Trophoblast cell (in vitro differentiated cells and primary cell): Measurements from ENCODE around the gene IZUMO4.

Experiments
- DNase-seq, 2 donors: peaks; one replicate each; pipeline ENCODE4 v3.0.0-alpha.2; 2016
- H2AFZ ChIP-seq: 2 replicates; pipeline ENCODE4 v1.6.1; 2013; ENCODE audit warnings: low read length, moderate library complexity, mild to moderate bottlenecking; ENCODE audit not compliant: insufficient read depth, poor library complexity
- H2AK5ac ChIP-seq: 2 replicates; pipeline ENCODE4 v1.6.1; 2013; ENCODE audit warnings: mild to moderate bottlenecking, low read length
- H2BK120ac ChIP-seq: 2 replicates; pipeline ENCODE4 v1.6.1; 2013; ENCODE audit warnings: low read length, mild to moderate bottlenecking, moderate library complexity; ENCODE audit not compliant: insufficient read depth, poor library complexity
- H2BK12ac ChIP-seq: 2 replicates; pipeline ENCODE4 v1.6.1; 2013; ENCODE audit warnings: mild to moderate bottlenecking, low read length, moderate library complexity
- H2BK5ac ChIP-seq: 2 replicates; pipeline ENCODE4 v1.6.1; 2013; ENCODE audit warnings: low read length, low read depth, moderate library complexity, mild to moderate bottlenecking; ENCODE audit not compliant: poor library complexity
- H3K14ac ChIP-seq: 2 replicates; pipeline ENCODE4 v1.6.1; 2013; ENCODE audit warnings: mild to moderate bottlenecking, low read length
- H3K18ac ChIP-seq: 2 replicates; pipeline ENCODE4 v1.6.1; 2013; ENCODE audit warnings: mild to moderate bottlenecking, low read length
- H3K23ac ChIP-seq: 2 replicates; pipeline ENCODE4 v1.6.1; 2013; ENCODE audit warnings: low read length
- H3K27ac ChIP-seq: 2 replicates; pipeline ENCODE4 v1.5.1; 2013; ENCODE audit warnings: low read depth, mild to moderate bottlenecking, inconsistent platforms, low read length, moderate library complexity
- H3K27me3 ChIP-seq: 2 replicates; pipeline ENCODE4 v1.6.1; 2013; ENCODE audit warnings: inconsistent platforms, mild to moderate bottlenecking, low read length, moderate library complexity; ENCODE audit not compliant: insufficient read depth
- H3K36me3 ChIP-seq, 2 experiments: 1 replicate in 1 of 2; 2 replicates in 1 of 2; pipeline ENCODE4 v1.6.1; 2013; ENCODE audit warnings: low read length in 2 of 2, mild to moderate bottlenecking in 2 of 2, moderate library complexity in 1 of 2; ENCODE audit not compliant: insufficient read depth in 2 of 2, control insufficient read depth in 1 of 2
- H3K4ac ChIP-seq: 2 replicates; pipeline ENCODE4 v1.6.1; 2013; ENCODE audit warnings: low read depth, mild to moderate bottlenecking, low read length, moderate library complexity
- H3K4me1 ChIP-seq, 2 experiments: 1 replicate in 1 of 2; 2 replicates in 1 of 2; pipeline ENCODE4 v1.6.1; 2013; ENCODE audit warnings: low read length in 2 of 2, mild to moderate bottlenecking in 2 of 2, moderate library complexity in 1 of 2; ENCODE audit not compliant: insufficient read depth in 2 of 2, control insufficient read depth in 1 of 2
- H3K4me2 ChIP-seq: 2 replicates; pipeline ENCODE4 v1.6.1; 2013; ENCODE audit warnings: inconsistent platforms, mild to moderate bottlenecking, low read length, moderate library complexity
- H3K4me3 ChIP-seq: 2 replicates; pipeline ENCODE4 v1.5.1; 2013; ENCODE audit warnings: mild to moderate bottlenecking, low read depth, low read length, inconsistent platforms
- H3K79me1 ChIP-seq: one replicate; pipeline ENCODE4 v1.6.1; 2013; ENCODE audit warnings: low read length
- H3K79me2 ChIP-seq: 2 replicates; pipeline ENCODE4 v1.6.1; 2013; ENCODE audit warnings: low read length, mild to moderate bottlenecking; ENCODE audit not compliant: control insufficient read depth, insufficient read depth, poor library complexity
- H3K9ac ChIP-seq: 2 replicates; pipeline ENCODE4 v1.6.1; 2013; ENCODE audit warnings: mild to moderate bottlenecking, low read length
- H3K9me3 ChIP-seq: 2 replicates; pipeline ENCODE4 v1.6.1; 2013; ENCODE audit warnings: low read depth, mild to moderate bottlenecking, control low read depth, inconsistent platforms, low read length; ENCODE audit not compliant: insufficient read depth
- H4K12ac ChIP-seq: 2 replicates; pipeline ENCODE4 v1.6.1; 2013; ENCODE audit warnings: low read depth, mild to moderate bottlenecking, low read length, moderate library complexity
- H4K8ac ChIP-seq: 2 replicates; pipeline ENCODE4 v1.6.1; 2013; ENCODE audit warnings: low read depth, mild to moderate bottlenecking, low read length, moderate library complexity
- H4K91ac ChIP-seq: one replicate; pipeline ENCODE4 v1.6.1; 2013; ENCODE audit warnings: low read depth, mild to moderate bottlenecking, low read length, moderate library complexity
- WGBS: extraction: QIAGEN DNeasy Blood & Tissue Kit; methylation state at CpG from one replicate; pipeline ENCODE4 v1.1.7; 2013; ENCODE audit warnings: missing lambda C conversion rate; ENCODE audit not compliant: insufficient read length, insufficient coverage; ENCODE audit errors: extremely low coverage; 5-methylcytosine and 5-hydroxymethylcytosine counted together

Gene IZUMO4

GRCh38 chr19:2118438-2118837 lies 21.7 kb downstream of the IZUMO4 start:
- Histone ChIP-seq H3K27me3 (no peaks in the 10 kb centered on the region), H2BK5ac (no peak overlapping the region), H3K4me2 (no peak overlapping the region), H4K12ac (no peak overlapping the region), H3K9ac (no peak overlapping the region), H3K79me1 (no peaks in the 10 kb centered on the region), H3K14ac (no peak overlapping the region), H3K4ac (no peak overlapping the region), H2AFZ (no peak overlapping the region), H2BK12ac (no peak overlapping the region), H3K27ac (no peak overlapping the region), H3K4me3 (no peak overlapping the region), H2BK120ac (no peak overlapping the region), H2AK5ac (no peak overlapping the region), H3K9me3 (peaks cover 2% of the 10 kb centered on the region), H3K23ac (no peak overlapping the region), H4K91ac (no peak overlapping the region), H4K8ac (no peak overlapping the region), H3K36me3 (peaks cover 95 to 97% of the 10 kb centered on the region in 2 experiments), H3K18ac (no peak overlapping the region), H3K4me1 (no peaks in the 10 kb centered on the region), H3K79me2 (no peaks in the 10 kb centered on the region)
- no CpG with 5 or more reads among the region's 18 CpGs for WGBS
- no peak for DNase-seq

GRCh38 chr19:2119921-2120785 lies 23.4 kb downstream of the IZUMO4 start:
- peaks cover 92 to 94% of the 10 kb centered on the region in 2 experiments for H3K36me3 ChIP-seq
- no peak overlapping the region for H4K8ac ChIP-seq
- H4K91ac ChIP-seq, result no peak overlapping the region
- no peak overlapping the region for H2AFZ ChIP-seq
- no peak overlapping the region for H2BK5ac ChIP-seq
- H3K79me1 ChIP-seq, result no peaks in the 10 kb centered on the region
- no peak overlapping the region for H2BK120ac ChIP-seq
- H4K12ac ChIP-seq, result no peak overlapping the region
- no peaks in the 10 kb centered on the region for H3K79me2 ChIP-seq
- H3K4me3 ChIP-seq, result no peak overlapping the region
- WGBS, result no CpG with 5 or more reads among the region's 31 CpGs
- H3K4ac ChIP-seq, result no peak overlapping the region
- H3K27ac ChIP-seq, result no peak overlapping the region
- H2AK5ac ChIP-seq, result no peak overlapping the region
- no peak overlapping the region for H2BK12ac ChIP-seq
- H3K9me3 ChIP-seq, result peaks cover 2% of the 10 kb centered on the region
- no peaks in the 10 kb centered on the region for H3K4me1 ChIP-seq
- H3K27me3 ChIP-seq, result no peaks in the 10 kb centered on the region
- no peak for DNase-seq
- H3K14ac ChIP-seq, result no peak overlapping the region
- H3K18ac ChIP-seq, result no peak overlapping the region
- no peak overlapping the region for H3K9ac ChIP-seq
- H3K4me2 ChIP-seq, result no peak overlapping the region
- no peak overlapping the region for H3K23ac ChIP-seq

DNA sequence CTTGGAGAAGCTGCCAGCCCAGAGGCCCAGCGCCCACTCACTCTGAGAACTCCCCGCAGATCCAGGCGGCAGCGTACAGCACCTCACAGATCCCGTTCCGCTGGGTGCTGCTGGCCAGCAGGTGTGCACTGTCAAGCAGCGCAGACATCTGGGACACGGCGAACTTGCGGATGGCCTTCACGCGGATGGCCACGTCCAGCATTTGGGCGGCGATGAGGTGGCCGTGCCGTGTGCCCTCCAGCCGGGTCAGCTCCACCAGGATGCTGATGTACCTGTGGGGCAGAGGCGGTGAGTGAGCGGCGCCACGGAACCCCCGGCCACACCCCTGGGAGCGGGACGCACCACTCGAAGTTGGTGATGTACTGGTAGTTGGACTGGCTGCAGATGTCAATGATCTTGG lies 24.1 kb downstream of the IZUMO4 start:
- no peak for DNase-seq
- H3K23ac ChIP-seq, result no peak overlapping the region
- no peaks in the 10 kb centered on the region for H3K27me3 ChIP-seq
- H3K4ac ChIP-seq, result no peak overlapping the region
- no peak overlapping the region for H3K9ac ChIP-seq
- no peak overlapping the region for H3K14ac ChIP-seq
- H2BK120ac ChIP-seq, result no peak overlapping the region
- H4K8ac ChIP-seq, result no peak overlapping the region
- no peak overlapping the region for H2AK5ac ChIP-seq
- no peak overlapping the region for H2BK12ac ChIP-seq
- H3K4me3 ChIP-seq, result no peak overlapping the region
- peaks cover 89 to 90% of the 10 kb centered on the region in 2 experiments for H3K36me3 ChIP-seq
- no peak overlapping the region for H3K18ac ChIP-seq
- no peaks in the 10 kb centered on the region for H3K4me1 ChIP-seq
- no peak overlapping the region for H4K12ac ChIP-seq
- H4K91ac ChIP-seq, result no peak overlapping the region
- no CpG with 5 or more reads among the region's 26 CpGs for WGBS
- peaks cover 2% of the 10 kb centered on the region for H3K9me3 ChIP-seq
- no peak overlapping the region for H3K4me2 ChIP-seq
- no peak overlapping the region for H2BK5ac ChIP-seq
- no peaks in the 10 kb centered on the region for H3K79me2 ChIP-seq
- H2AFZ ChIP-seq, result no peak overlapping the region
- H3K79me1 ChIP-seq, result no peaks in the 10 kb centered on the region
- no peak overlapping the region for H3K27ac ChIP-seq

DNA sequence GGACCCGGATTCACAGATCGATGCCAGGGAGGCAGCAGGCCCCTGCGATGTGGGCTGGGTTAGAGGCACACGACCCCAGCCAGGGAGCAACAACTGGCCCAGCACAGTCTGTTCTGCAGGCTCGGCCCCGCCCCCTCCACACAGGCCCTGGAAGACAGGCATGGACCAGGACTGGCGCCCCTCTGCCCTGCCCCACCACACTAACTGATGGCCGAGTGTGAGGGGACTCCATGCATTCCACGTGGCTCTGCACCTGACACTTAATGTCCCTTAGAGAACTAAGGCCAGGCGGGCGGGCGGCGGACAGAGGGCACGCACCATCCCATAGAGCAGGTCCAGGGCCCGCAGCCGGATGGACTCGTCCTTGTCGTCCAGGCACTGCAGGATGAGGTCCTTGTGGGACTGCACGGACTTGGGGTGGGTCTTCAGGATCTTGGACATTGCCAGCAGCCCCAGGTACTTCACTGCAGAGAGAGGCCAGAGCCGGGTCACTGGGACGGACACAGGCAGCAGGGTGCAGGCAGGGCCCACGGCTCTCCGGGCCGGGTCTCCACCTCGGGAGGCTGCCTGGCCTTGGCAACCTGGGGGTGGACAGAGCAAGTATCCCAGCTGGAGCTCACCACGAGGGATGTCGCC lies 24.8 kb downstream of the IZUMO4 start:
- no peak overlapping the region for H3K9ac ChIP-seq
- WGBS, result no CpG with 5 or more reads among the region's 27 CpGs
- no peak overlapping the region for H3K27ac ChIP-seq
- peaks cover 86 to 87% of the 10 kb centered on the region in 2 experiments for H3K36me3 ChIP-seq
- no peak for DNase-seq
- H3K4ac ChIP-seq, result no peak overlapping the region
- peaks cover 2% of the 10 kb centered on the region for H3K9me3 ChIP-seq
- H3K4me3 ChIP-seq, result no peak overlapping the region
- H3K79me1 ChIP-seq, result no peaks in the 10 kb centered on the region
- H4K8ac ChIP-seq, result no peak overlapping the region
- H4K91ac ChIP-seq, result no peak overlapping the region
- H3K4me2 ChIP-seq, result no peak overlapping the region
- no peak overlapping the region for H3K23ac ChIP-seq
- H2BK120ac ChIP-seq, result no peak overlapping the region
- no peak overlapping the region for H2AK5ac ChIP-seq
- H2BK5ac ChIP-seq, result no peak overlapping the region
- H3K4me1 ChIP-seq, result no peaks in the 10 kb centered on the region
- no peak overlapping the region for H4K12ac ChIP-seq
- H3K14ac ChIP-seq, result no peak overlapping the region
- H2BK12ac ChIP-seq, result no peak overlapping the region
- no peaks in the 10 kb centered on the region for H3K27me3 ChIP-seq
- H3K79me2 ChIP-seq, result no peaks in the 10 kb centered on the region
- H2AFZ ChIP-seq, result no peak overlapping the region
- H3K18ac ChIP-seq, result no peak overlapping the region
